ENCODE results near the gene TBL3. TPM values are rescaled to one million over a fixed set of nuclear protein-coding genes. Genes with fewer than 3 reads are reported as not detected.
A peak's percentile ranks its signal among the peaks of the same experiment; 100 is the strongest.

TBL3 gene
- total RNA-seq, 1 experiment from 2014 or later = 73.4 TPM

DNA sequence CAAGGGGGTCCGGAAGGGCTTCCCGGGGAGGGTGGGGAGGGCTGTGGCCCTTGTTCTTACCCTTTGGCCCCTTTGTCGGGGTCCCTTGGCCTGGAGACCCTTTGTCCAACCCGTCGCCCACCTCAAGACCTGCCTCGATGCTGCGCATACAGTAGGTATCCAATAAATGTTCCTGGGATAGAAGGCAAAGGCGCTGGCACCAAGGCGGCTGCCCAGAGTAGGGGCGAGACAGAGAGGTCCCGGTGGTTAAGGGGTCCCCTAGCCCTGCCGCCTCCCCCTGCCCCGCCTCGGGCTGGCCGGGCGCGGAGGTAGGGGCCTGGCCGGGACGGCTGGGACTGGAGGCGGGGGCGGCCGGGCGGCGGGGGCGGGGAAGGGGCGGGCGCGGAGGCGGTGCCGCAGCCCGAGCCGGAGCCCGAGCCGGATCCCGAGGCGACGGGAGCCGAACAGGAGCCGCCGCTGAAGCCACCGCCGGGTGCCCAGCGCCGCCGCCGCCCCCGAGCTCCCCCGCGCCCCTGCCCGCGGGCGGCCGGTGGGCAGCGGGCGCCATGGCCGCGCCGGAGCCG lies 54.7 kb downstream of the TBL3 start, which contains the start of gene NHERF2 (continued):
- TF ChIP-seq, protein P1, sequence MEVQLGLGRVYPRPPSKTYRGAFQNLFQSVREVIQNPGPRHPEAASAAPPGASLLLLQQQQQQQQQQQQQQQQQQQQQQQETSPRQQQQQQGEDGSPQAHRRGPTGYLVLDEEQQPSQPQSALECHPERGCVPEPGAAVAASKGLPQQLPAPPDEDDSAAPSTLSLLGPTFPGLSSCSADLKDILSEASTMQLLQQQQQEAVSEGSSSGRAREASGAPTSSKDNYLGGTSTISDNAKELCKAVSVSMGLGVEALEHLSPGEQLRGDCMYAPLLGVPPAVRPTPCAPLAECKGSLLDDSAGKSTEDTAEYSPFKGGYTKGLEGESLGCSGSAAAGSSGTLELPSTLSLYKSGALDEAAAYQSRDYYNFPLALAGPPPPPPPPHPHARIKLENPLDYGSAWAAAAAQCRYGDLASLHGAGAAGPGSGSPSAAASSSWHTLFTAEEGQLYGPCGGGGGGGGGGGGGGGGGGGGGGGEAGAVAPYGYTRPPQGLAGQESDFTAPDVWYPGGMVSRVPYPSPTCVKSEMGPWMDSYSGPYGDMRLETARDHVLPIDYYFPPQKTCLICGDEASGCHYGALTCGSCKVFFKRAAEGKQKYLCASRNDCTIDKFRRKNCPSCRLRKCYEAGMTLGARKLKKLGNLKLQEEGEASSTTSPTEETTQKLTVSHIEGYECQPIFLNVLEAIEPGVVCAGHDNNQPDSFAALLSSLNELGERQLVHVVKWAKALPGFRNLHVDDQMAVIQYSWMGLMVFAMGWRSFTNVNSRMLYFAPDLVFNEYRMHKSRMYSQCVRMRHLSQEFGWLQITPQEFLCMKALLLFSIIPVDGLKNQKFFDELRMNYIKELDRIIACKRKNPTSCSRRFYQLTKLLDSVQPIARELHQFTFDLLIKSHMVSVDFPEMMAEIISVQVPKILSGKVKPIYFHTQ (CRISPR knock-in tag; IDR thresholded peaks at IDR 0.05) = no peak
- no peak for TF ChIP-seq GABPB1 (CRISPR knock-in tag; IDR thresholded peaks at IDR 0.05)
- TF ChIP-seq, protein P2, sequence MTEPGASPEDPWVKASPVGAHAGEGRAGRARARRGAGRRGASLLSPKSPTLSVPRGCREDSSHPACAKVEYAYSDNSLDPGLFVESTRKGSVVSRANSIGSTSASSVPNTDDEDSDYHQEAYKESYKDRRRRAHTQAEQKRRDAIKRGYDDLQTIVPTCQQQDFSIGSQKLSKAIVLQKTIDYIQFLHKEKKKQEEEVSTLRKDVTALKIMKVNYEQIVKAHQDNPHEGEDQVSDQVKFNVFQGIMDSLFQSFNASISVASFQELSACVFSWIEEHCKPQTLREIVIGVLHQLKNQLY (CRISPR knock-in tag; IDR thresholded peaks at IDR 0.05) = no peak
- TF ChIP-seq, protein P3, sequence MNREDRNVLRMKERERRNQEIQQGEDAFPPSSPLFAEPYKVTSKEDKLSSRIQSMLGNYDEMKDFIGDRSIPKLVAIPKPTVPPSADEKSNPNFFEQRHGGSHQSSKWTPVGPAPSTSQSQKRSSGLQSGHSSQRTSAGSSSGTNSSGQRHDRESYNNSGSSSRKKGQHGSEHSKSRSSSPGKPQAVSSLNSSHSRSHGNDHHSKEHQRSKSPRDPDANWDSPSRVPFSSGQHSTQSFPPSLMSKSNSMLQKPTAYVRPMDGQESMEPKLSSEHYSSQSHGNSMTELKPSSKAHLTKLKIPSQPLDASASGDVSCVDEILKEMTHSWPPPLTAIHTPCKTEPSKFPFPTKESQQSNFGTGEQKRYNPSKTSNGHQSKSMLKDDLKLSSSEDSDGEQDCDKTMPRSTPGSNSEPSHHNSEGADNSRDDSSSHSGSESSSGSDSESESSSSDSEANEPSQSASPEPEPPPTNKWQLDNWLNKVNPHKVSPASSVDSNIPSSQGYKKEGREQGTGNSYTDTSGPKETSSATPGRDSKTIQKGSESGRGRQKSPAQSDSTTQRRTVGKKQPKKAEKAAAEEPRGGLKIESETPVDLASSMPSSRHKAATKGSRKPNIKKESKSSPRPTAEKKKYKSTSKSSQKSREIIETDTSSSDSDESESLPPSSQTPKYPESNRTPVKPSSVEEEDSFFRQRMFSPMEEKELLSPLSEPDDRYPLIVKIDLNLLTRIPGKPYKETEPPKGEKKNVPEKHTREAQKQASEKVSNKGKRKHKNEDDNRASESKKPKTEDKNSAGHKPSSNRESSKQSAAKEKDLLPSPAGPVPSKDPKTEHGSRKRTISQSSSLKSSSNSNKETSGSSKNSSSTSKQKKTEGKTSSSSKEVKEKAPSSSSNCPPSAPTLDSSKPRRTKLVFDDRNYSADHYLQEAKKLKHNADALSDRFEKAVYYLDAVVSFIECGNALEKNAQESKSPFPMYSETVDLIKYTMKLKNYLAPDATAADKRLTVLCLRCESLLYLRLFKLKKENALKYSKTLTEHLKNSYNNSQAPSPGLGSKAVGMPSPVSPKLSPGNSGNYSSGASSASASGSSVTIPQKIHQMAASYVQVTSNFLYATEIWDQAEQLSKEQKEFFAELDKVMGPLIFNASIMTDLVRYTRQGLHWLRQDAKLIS (CRISPR knock-in tag; IDR thresholded peaks at IDR 0.05; ENCODE audit: borderline replicate concordance) = no peak
- no peak for TF ChIP-seq ZNF121 (CRISPR knock-in tag; IDR thresholded peaks at IDR 0.05)
- no peak for TF ChIP-seq ZNF671 (CRISPR knock-in tag; IDR thresholded peaks at IDR 0.05)
- TF ChIP-seq, protein P4, sequence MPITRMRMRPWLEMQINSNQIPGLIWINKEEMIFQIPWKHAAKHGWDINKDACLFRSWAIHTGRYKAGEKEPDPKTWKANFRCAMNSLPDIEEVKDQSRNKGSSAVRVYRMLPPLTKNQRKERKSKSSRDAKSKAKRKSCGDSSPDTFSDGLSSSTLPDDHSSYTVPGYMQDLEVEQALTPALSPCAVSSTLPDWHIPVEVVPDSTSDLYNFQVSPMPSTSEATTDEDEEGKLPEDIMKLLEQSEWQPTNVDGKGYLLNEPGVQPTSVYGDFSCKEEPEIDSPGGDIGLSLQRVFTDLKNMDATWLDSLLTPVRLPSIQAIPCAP (CRISPR knock-in tag; IDR thresholded peaks at IDR 0.05) = no peak
- TF ChIP-seq, protein P5, sequence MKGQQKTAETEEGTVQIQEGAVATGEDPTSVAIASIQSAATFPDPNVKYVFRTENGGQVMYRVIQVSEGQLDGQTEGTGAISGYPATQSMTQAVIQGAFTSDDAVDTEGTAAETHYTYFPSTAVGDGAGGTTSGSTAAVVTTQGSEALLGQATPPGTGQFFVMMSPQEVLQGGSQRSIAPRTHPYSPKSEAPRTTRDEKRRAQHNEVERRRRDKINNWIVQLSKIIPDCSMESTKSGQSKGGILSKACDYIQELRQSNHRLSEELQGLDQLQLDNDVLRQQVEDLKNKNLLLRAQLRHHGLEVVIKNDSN (CRISPR knock-in tag; IDR thresholded peaks at IDR 0.05) = no peak
- no peak for TF ChIP-seq GTF2I (CRISPR knock-in tag; conservative IDR thresholded peaks at IDR 0.05)
- TF ChIP-seq NFYB (CRISPR knock-in tag; conservative IDR thresholded peaks at IDR 0.05; ENCODE audit: low read depth) = no peak
- no peak for TF ChIP-seq NFE2L1 (CRISPR knock-in tag; IDR thresholded peaks at IDR 0.05)

DNA sequence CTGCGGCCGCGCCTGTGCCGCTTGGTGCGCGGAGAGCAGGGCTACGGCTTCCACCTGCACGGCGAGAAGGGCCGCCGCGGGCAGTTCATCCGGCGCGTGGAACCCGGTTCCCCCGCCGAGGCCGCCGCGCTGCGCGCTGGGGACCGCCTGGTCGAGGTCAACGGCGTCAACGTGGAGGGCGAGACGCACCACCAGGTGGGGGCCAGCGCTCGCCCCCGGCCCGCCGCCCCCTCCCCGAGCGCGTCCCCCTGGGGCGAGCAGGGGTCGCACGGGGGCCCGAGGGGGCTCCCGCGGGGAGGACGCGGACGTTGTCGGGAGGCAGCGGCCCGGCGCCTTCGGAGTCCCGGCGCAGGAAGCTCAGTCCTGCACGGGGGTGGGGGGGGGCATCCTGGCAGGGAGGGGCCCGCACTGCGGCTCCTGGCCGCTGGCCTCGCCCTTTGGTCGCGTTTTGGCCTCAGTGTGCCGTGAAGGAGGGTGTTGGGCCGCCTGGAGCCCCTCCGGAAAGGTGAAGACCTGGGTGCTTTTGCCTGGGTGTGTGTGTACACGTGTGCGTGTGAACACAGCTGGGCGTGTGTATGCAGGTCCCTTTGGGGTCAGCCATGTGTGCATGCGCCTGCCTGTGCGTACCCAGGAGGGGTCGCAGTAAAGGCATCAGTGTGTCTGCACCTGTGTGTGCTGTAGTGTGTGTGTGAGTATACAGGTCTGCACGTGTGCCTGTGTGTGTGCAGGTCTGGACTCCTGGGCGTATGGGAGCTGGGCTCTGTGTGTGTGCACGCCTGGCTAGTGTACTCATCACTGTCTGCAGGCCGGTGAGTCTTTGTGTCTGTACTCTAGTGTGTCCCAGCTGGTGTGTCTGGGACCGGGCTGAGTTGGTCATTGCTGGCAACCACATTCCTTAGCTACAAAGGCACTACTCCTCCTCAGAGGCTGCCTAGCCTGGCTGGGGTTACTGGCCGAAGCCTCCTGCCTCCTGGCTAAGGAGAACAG lies 55.5 kb downstream of the TBL3 start:
- H3K36me3 Mint-ChIP-seq = no peaks in the 10 kb centered on the region
- ATAC-seq (no peak), DNase-seq (ENCODE audit: low spot score) (no peak)
- peaks cover 12% of the 10 kb centered on the region for H3K4me1 Mint-ChIP-seq
- ChIA-PET CTCF (interaction anchor here (0.7 to 2.3 kb wide), 7 partner anchors 11 to 474 kb away, joined by 3 to 16 read pairs (median 4); no protein-coding TSS in a partner anchor), POLR2A (interaction anchor here (0.6 kb wide), 1 partner anchor 55 kb away, joined by 4 read pairs; no protein-coding TSS in a partner anchor)
- no peaks in the 10 kb centered on the region for H3K9me3 Mint-ChIP-seq
- H3K27ac Mint-ChIP-seq = no peak overlapping the region
- H3K27me3 Mint-ChIP-seq (ENCODE audit: low read depth) = peaks cover 34% of the 10 kb centered on the region
- peak overlapping the region; percentile 75 for H3K4me3 Mint-ChIP-seq
- no peak for TF ChIP-seq MYBL2 (CRISPR knock-in tag; IDR thresholded peaks at IDR 0.05)
- TF ChIP-seq GRHL2 (CRISPR knock-in tag; IDR thresholded peaks at IDR 0.05; ENCODE audit: insufficient replicate concordance, severe bottlenecking) = no peak
- 0 out of 2 replicates have a peak, but pooled peaks have one; percentile 39 for TF ChIP-seq ZNF121 (CRISPR knock-in tag; IDR thresholded peaks at IDR 0.05)
- TF ChIP-seq RORB (CRISPR knock-in tag; IDR thresholded peaks at IDR 0.05) = no peak
- TF ChIP-seq, protein P6, sequence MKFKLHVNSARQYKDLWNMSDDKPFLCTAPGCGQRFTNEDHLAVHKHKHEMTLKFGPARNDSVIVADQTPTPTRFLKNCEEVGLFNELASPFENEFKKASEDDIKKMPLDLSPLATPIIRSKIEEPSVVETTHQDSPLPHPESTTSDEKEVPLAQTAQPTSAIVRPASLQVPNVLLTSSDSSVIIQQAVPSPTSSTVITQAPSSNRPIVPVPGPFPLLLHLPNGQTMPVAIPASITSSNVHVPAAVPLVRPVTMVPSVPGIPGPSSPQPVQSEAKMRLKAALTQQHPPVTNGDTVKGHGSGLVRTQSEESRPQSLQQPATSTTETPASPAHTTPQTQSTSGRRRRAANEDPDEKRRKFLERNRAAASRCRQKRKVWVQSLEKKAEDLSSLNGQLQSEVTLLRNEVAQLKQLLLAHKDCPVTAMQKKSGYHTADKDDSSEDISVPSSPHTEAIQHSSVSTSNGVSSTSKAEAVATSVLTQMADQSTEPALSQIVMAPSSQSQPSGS (CRISPR knock-in tag; IDR thresholded peaks at IDR 0.05; ENCODE audit: borderline replicate concordance, low read depth) = no peak
- TF ChIP-seq, protein P7, sequence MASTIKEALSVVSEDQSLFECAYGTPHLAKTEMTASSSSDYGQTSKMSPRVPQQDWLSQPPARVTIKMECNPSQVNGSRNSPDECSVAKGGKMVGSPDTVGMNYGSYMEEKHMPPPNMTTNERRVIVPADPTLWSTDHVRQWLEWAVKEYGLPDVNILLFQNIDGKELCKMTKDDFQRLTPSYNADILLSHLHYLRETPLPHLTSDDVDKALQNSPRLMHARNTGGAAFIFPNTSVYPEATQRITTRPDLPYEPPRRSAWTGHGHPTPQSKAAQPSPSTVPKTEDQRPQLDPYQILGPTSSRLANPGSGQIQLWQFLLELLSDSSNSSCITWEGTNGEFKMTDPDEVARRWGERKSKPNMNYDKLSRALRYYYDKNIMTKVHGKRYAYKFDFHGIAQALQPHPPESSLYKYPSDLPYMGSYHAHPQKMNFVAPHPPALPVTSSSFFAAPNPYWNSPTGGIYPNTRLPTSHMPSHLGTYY (CRISPR knock-in tag; IDR thresholded peaks at IDR 0.05) = no peak
- no peak for TF ChIP-seq JUN (CRISPR knock-in tag; IDR thresholded peaks at IDR 0.05)
- TF ChIP-seq, protein P8, sequence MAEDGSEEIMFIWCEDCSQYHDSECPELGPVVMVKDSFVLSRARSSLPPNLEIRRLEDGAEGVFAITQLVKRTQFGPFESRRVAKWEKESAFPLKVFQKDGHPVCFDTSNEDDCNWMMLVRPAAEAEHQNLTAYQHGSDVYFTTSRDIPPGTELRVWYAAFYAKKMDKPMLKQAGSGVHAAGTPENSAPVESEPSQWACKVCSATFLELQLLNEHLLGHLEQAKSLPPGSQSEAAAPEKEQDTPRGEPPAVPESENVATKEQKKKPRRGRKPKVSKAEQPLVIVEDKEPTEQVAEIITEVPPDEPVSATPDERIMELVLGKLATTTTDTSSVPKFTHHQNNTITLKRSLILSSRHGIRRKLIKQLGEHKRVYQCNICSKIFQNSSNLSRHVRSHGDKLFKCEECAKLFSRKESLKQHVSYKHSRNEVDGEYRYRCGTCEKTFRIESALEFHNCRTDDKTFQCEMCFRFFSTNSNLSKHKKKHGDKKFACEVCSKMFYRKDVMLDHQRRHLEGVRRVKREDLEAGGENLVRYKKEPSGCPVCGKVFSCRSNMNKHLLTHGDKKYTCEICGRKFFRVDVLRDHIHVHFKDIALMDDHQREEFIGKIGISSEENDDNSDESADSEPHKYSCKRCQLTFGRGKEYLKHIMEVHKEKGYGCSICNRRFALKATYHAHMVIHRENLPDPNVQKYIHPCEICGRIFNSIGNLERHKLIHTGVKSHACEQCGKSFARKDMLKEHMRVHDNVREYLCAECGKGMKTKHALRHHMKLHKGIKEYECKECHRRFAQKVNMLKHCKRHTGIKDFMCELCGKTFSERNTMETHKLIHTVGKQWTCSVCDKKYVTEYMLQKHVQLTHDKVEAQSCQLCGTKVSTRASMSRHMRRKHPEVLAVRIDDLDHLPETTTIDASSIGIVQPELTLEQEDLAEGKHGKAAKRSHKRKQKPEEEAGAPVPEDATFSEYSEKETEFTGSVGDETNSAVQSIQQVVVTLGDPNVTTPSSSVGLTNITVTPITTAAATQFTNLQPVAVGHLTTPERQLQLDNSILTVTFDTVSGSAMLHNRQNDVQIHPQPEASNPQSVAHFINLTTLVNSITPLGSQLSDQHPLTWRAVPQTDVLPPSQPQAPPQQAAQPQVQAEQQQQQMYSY (CRISPR knock-in tag; IDR thresholded peaks at IDR 0.05) = no peak
